K562 (cell line): ENCODE data around the gene HCST. TPM values are rescaled to one million over a fixed set of nuclear protein-coding genes. Genes with fewer than 3 reads are reported as not detected.

ENCODE experiments used
- ATAC-seq: fragments of 200-7000 bp; cut with Tn5 transposase; 3 replicates; pipeline ENCODE4 v1.9.1; 2020; ENCODE audit warnings: moderate library complexity
- BruUV-seq: library from RNA; stranded (reverse); fragments of 400-500 nt; replicated peaks from 2 replicates; lab custom pipeline; 2021; lab: Mats Ljungman, UMichigan
- CTCF ChIA-PET: fragments of 300-600 bp; formaldehyde crosslinking; extraction: SDS; loops from one replicate; lab custom pipeline; 2021; ENCODE audit warnings: low intra/inter-chr PET ratio; lab: Yijun Ruan, JAX
- POLR2A ChIA-PET: fragments of 300-600, 350-650 bp; sonication (Branson Sonifier 250); formaldehyde crosslinking; extraction: SDS; loops from one replicate; lab custom pipeline; 2021; ENCODE audit warnings: antibody characterized with exemption, inconsistent platforms; lab: Yijun Ruan, JAX
- DNase-seq, 4 experiments: peaks; one replicate each; pipeline versions ENCODE4 v3.0.0 to v3.0.0-alpha.2; 2011 to 2018; ENCODE audit warnings: low spot score in 3 of 4, mixed read lengths in 3 of 4; ENCODE audit errors: extremely low read depth in 1 of 4
- FAIRE-seq: peaks from 2 replicates; lab custom pipeline; 2011; peaks lifted over from hg19 to GRCh38; lab: Jason Lieb, UNC
- H2AFZ ChIP-seq: 2 replicates; pipeline ENCODE4 v1.6.0; 2011; ENCODE audit warnings: low read depth, low read length, control low read depth, inconsistent platforms
- H3K27ac ChIP-seq: fragments of 200-600 bp; 3 replicates; pipeline ENCODE4 v1.8.0; 2011; ENCODE audit warnings: low read depth, mild to moderate bottlenecking, control low read depth, inconsistent platforms, low read length, moderate library complexity, mixed read lengths; ENCODE audit errors: extremely low read depth
- H3K27me3 ChIP-seq, 2 experiments: fragments of 300-600 bp in 1 of 2; 2 replicates in 1 of 2; 3 replicates in 1 of 2; pipeline versions ENCODE4 v1.6.0 to v1.8.0; 2011; ENCODE audit warnings: inconsistent platforms in 2 of 2, low read length in 2 of 2, mild to moderate bottlenecking in 1 of 2, mixed read lengths in 1 of 2, moderate library complexity in 1 of 2; ENCODE audit not compliant: control insufficient read depth in 2 of 2, insufficient read depth in 2 of 2
- H3K36me3 ChIP-seq: fragments of 300-600 bp; 3 replicates; pipeline ENCODE4 v1.8.0; 2011; ENCODE audit warnings: mild to moderate bottlenecking, low read length, inconsistent platforms; ENCODE audit not compliant: control insufficient read depth, insufficient read depth
- H3K4me1 ChIP-seq, 2 experiments: fragments of 200-600 bp in 1 of 2; replicated peaks in 1 of 2; 2 replicates in 1 of 2; 3 replicates in 1 of 2; pipeline versions ENCODE4 v1.5.1 to v1.8.0; 2011; ENCODE audit warnings: inconsistent platforms in 2 of 2, low read length in 2 of 2, mild to moderate bottlenecking in 1 of 2, mixed read lengths in 1 of 2, moderate library complexity in 1 of 2; ENCODE audit not compliant: control insufficient read depth in 2 of 2, insufficient read depth in 2 of 2
- H3K4me2 ChIP-seq: 2 replicates; pipeline ENCODE4 v1.6.1; 2011; ENCODE audit warnings: low read length, control low read depth, inconsistent platforms, mixed read lengths; ENCODE audit not compliant: insufficient read depth
- H3K4me3 ChIP-seq: fragments of 200-600 bp; sonication (generic), shearing (Covaris generic); 2 replicates; pipeline ENCODE4 v1.5.1; 2016; ENCODE audit warnings: control low read depth, inconsistent platforms
- H3K79me2 ChIP-seq: fragments of 200-600 bp; 3 replicates; pipeline ENCODE4 v1.8.0; 2011; ENCODE audit warnings: low read length, inconsistent platforms; ENCODE audit not compliant: control insufficient read depth, insufficient read depth
- H3K9ac ChIP-seq, 2 experiments: 2 replicates each; pipeline versions ENCODE4 v1.6.0 to v1.6.1; 2011; ENCODE audit warnings: low read depth in 2 of 2, low read length in 2 of 2, control low read depth in 1 of 2, inconsistent platforms in 1 of 2, mild to moderate bottlenecking in 1 of 2, mixed read lengths in 1 of 2; ENCODE audit not compliant: insufficient read depth in 1 of 2
- H3K9me1 ChIP-seq: one replicate; pipeline ENCODE4 v1.6.0; 2011; ENCODE audit warnings: inconsistent platforms, mild to moderate bottlenecking, low read length, moderate library complexity; ENCODE audit not compliant: control insufficient read depth, insufficient read depth
- H3K9me3 ChIP-seq: replicated peaks from 2 replicates; pipeline ENCODE4 v1.5.1; 2011; ENCODE audit warnings: low read depth, low read length, inconsistent platforms; ENCODE audit not compliant: control insufficient read depth, insufficient read depth
- H4K20me1 ChIP-seq: replicated peaks from 2 replicates; pipeline ENCODE4 v1.6.1; 2011; ENCODE audit warnings: low read length, inconsistent platforms, mixed read lengths; ENCODE audit not compliant: control insufficient read depth, insufficient read depth
- CREB3L1 ChIP-seq: fragments of 450-650 bp; IDR thresholded peaks from 2 replicates; pipeline ENCODE4 v1.6.1; 2014; ENCODE audit warnings: low read depth, mild to moderate bottlenecking, moderate library complexity, borderline replicate concordance
- FOSL1 ChIP-seq: fragments of 200-800 bp; sonication (Bioruptor generic); conservative IDR thresholded peaks from 2 replicates; pipeline ENCODE4 v1.6.1; 2016; ENCODE audit warnings: missing genetic modification characterization, missing compliant biosample characterization
- GABPB1 ChIP-seq: sonication (generic); formaldehyde crosslinking; IDR thresholded peaks from 2 replicates; pipeline ENCODE4 v1.8.0; 2022; ENCODE audit warnings: mild to moderate bottlenecking, missing genetic modification reagents
- ZC3H8 ChIP-seq: fragments of 450-650 bp; IDR thresholded peaks from 2 replicates; pipeline ENCODE4 v1.6.1; 2017
- WGBS: fragments of 100-300 bp; shearing (Covaris generic); methylation state at CpG from one replicate; pipeline ENCODE4 v1.1.6; 2016; ENCODE audit warnings: low coverage, mixed read lengths; ENCODE audit not compliant: insufficient coverage; ENCODE audit errors: missing lambda C conversion rate; 5-methylcytosine and 5-hydroxymethylcytosine counted together
- in situ Hi-C: fragments of 300-500 bp; cut with MboI; formaldehyde crosslinking; loops from 4 replicates; pipeline ENCODE4 v1.15.0; 2018; ENCODE audit warnings: inconsistent platforms, mixed read lengths
- intact Hi-C: fragments of 100-400 bp; cut with micrococcal nuclease; formaldehyde crosslinking; loops from 2 replicates; pipeline ENCODE4 v1.14.2; 2022
- polyA plus RNA-seq, 8 experiments: library from polyadenylated mRNA; depleted of rRNA in 4 of 8; stranded (reverse) in 5 of 8; unstranded in 3 of 8; fragments of >200 nt; fragmentation: Nextera tagmentation in 2 of 8; fragmentation: Illumina TruSeq in 1 of 8; extraction: Ambion mirVana in 2 of 8; extraction: Trizol in 1 of 8; gene quantifications; 2 replicates each; pipeline versions ENCODE4 v1.2.1 to v1.2.3, GENCODE V29; 2011 to 2014; ENCODE audit warnings: inconsistent platforms in 1 of 8, missing spikeins in 1 of 8
- total RNA-seq, 7 experiments: library from RNA; depleted of rRNA in 6 of 7; stranded (reverse); fragments of >200 nt in 6 of 7; fragmentation: Illumina TruSeq in 2 of 7; extraction: Trizol in 2 of 7; gene quantifications; 2 replicates each; pipeline versions ENCODE4 v1.2.1 to v1.2.3, GENCODE V29; 2011 to 2021; ENCODE audit warnings: low replicate concordance in 1 of 7

HCST gene
- total and polyA plus RNA-seq, 9 of the 15 experiments (the other 6 are each of a cell fraction or from before 2014, with no cell fraction given), result 0.29 to 1.9 (median 0.95) TPM; not detected in 2

- FAIRE-seq, result no peak
- H3K27ac ChIP-seq, result no peak overlapping the region
- peaks cover 21% of the 10 kb centered on the region; the same call in 1 of the 3 replicates for H3K36me3 ChIP-seq
- H2AFZ ChIP-seq, result peak overlapping the region; percentile 84
- no peak for ATAC-seq
- peaks cover 13 to 37% of the 10 kb centered on the region in 2 experiments; a peak in 4 of 5 replicates for H3K4me1 ChIP-seq
- H3K4me2 ChIP-seq, result 0 out of 2 replicates have a peak overlapping the region, but pooled peaks have one; percentile 95
- H3K9me1 ChIP-seq, result no peaks in the 10 kb centered on the region
- no peak for TF ChIP-seq CREB3L1
- TF ChIP-seq GABPB1 (CRISPR knock-in tag), result no peak
- no peak for TF ChIP-seq ZC3H8
- no peak for TF ChIP-seq FOSL1 (tag)
- no peaks in the 10 kb centered on the region for H3K27me3 ChIP-seq
- H3K79me2 ChIP-seq, result peaks cover 19% of the 10 kb centered on the region; the same call in 2 of the 3 replicates
- no peak for DNase-seq
- no peak overlapping the region for H3K4me3 ChIP-seq
- ChIA-PET CTCF (no interaction called here), POLR2A (interaction anchor here (0.6 to 1.2 kb wide), 3 partner anchors 9 to 32 kb away, joined by 3 to 4 read pairs (median 3); no protein-coding TSS in a partner anchor)
- intact Hi-C loops (no loop called here), in situ Hi-C loops (no loop called here)
- no peaks in the 10 kb centered on the region for H4K20me1 ChIP-seq
- BruUV-seq, result no TSS peak
- peak overlapping the region in 1 of 2 experiments; percentile 95; a peak in 2 of 4 replicates for H3K9ac ChIP-seq
- WGBS, result 44% methylated on average over 1 of the region's 2 CpGs
- H3K9me3 ChIP-seq, result no peaks in the 10 kb centered on the region
Observed at GRCh38 chr19:35901055-35901644, 1.2 kb upstream of the HCST start.
